Hematopoietic multipotent progenitor cell (in vitro differentiated cells): ENCODE measurements around the gene KITLG. TPM values are rescaled to one million over a fixed set of nuclear protein-coding genes. Genes with fewer than 3 reads are reported as not detected.
"Not testable (repeated sequence)": the region's sequence is repeated elsewhere in the genome, so short reads cannot be mapped to it uniquely, and the experiment has no call there.

Experiments used
- DNase-seq, 3 donors: peaks; one replicate each; pipeline ENCODE4 v3.0.0-alpha.2; 2011 to 2015; ENCODE audit warnings: low read depth in 2 of 3, low spot score in 2 of 3
- total RNA-seq: library from RNA; depleted of rRNA; stranded (reverse); fragments of >200 nt; gene quantifications from one replicate; pipeline ENCODE4 v1.2.3, GENCODE V29; 2012

Gene KITLG
- total RNA-seq, 1 donor = under 0.01 TPM

GRCh38 chr12:88544991-88545980 lies 35.0 kb downstream of the KITLG start:
- DNase-seq = no peak

DNA sequence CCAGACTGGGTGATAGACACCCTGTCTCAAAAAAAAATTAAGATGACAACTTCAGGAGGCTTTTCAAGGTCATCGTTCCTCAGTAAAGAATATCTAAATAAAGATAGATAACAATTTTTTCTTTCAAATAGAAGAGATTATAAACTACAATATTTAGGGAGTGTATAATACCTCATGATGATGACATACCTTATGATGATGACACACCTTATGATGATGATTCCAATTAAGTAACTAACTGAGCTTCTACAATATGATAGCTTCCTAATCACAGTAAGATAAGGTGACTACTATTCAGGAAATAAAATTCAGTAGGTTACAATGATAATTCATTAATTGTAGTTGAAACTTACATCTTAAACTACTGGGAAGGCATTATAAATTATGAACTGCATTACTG lies 40.4 kb downstream of the KITLG start:
- no peak for DNase-seq

- no peak for DNase-seq
Observed at GRCh38 chr12:88538697-88539096, 41.6 kb downstream of the KITLG start.

- no peak for DNase-seq
Observed at GRCh38 chr12:88538250-88538649, 42.0 kb downstream of the KITLG start.

DNA sequence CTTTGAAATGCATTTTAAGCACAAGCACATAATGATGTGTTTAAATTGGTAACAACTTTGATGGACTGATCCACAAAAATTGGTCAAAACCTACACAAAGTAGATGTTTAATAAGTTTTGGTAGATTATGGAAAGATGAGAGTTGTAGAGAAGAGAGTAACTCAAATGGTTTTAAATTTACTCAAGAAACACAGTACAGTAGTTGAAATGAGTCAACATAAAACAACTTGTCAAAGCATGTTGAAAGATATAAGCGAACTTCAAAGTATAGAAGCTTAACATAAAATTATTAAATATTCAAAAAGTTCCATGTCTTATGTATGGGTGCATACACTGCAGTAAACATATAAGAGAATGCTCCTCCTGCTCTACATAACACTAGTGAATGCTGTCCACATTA lies 49.4 kb downstream of the KITLG start:
- no peak for DNase-seq

- DNase-seq = no peak
Observed at GRCh38 chr12:88529531-88530488, 50.5 kb downstream of the KITLG start.

DNA sequence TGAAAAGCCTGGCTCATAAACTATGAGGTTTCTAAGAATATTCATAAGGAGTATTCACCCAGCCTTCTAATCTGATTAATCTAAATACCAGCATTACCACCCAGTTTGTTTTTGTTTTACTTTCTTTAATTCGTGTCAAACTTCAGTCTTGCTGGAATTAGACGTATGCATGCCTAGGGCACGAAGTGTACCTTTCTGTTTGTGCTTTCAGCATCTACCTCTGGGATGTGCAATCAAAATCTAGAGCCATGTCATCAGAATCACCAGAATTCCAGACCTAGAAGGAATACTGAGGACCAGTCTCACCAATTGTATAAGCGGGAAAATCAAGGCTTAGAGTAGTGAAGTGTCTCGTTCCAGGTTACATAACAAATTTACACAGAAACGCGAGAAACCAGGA lies 57.3 kb downstream of the KITLG start:
- no peak for DNase-seq

DNA sequence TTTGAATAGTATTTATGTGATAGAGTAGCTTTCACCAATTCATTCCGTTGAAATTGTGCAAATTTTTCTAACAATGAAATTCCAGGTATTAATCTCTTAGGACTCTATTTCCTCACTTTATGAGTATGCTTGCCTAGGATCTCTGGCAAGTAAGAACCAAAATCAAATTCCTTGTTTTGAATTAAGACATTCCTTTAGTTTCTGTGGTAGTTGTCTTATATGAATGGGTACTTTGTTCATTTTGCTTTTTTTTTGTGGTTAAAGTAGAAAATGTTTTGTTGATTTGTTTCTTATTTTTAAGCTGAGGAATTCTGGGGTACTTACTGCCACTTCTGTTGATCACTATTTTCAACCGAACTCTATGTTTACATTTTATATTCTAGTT lies 59.8 kb downstream of the KITLG start:
- DNase-seq = no peak

- DNase-seq = no peak
Observed at GRCh38 chr12:88519802-88520435, 60.4 kb downstream of the KITLG start.

DNA sequence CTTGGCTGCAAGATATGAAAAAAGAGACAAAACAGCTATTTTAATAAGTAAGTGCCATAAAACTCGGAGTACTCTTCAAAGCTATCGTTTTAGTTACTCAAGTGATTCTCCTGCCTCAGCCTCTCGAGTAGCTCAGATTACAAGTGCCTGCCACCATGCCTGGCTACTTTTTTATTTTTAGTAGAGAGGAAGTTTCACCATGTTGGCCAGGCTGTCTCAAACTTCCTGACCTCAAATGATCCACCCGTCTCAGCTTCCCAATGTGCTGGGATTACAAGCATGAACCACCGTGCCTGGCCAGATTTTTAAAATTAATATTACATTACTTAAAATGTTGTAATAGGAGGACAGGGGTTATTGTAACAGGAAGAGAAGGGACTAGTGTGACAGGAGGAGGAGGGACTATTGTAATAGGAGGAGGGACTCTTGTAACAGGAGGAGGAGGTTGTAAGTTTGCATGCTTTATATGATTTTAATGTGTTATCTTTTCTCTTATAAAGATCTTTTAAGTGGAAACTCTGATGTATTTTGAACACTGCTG lies 61.3 kb downstream of the KITLG start:
- DNase-seq = no peak

GRCh38 chr12:88516811-88517210 lies 63.5 kb downstream of the KITLG start:
- DNase-seq = no peak

GRCh38 chr12:88510843-88511242 lies 69.4 kb downstream of the KITLG start:
- no peak for DNase-seq

GRCh38 chr12:88509851-88510250 lies 70.4 kb downstream of the KITLG start:
- no peak for DNase-seq

- DNase-seq = no peak
Observed at GRCh38 chr12:88509347-88509746, 70.9 kb downstream of the KITLG start.

DNA sequence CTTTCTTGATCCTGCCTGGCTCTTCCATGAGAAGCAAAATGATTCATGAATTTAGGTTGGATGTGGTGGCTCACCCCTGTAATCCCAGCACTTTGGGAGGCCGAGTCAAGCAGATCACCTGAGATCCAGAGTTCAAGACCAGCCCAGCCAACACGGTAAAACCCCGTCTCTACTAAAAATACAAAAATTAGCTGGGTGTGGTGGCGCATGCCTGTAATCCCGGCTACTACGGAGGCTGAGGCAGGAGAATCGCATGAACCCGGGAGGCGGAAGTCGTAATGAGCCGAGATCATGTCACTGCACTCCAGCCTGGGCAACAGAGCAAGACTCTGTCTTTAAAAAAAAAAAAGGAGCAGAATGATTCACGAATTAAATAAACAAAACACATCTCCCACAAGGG lies 72.4 kb downstream of the KITLG start:
- DNase-seq = not testable (repeated sequence)

- DNase-seq = no peak
Observed at GRCh38 chr12:88507270-88507669, 73.0 kb downstream of the KITLG start.

- DNase-seq = no peak
Observed at GRCh38 chr12:88505696-88506095, 74.6 kb downstream of the KITLG start.

GRCh38 chr12:88503281-88503703 lies 77.0 kb downstream of the KITLG start:
- DNase-seq = no peak

GRCh38 chr12:88501972-88502938 lies 78.0 kb downstream of the KITLG start:
- no peak for DNase-seq
